HepG2 (cell line): ENCODE data around the gene TAF6. TPM values are rescaled to one million over a fixed set of nuclear protein-coding genes. Genes with fewer than 3 reads are reported as not detected.

Experiments used
- ERF ChIP-seq: IDR thresholded peaks from 2 replicates; pipeline ENCODE4 v1.6.1; 2018; ENCODE audit warnings: missing biosample characterization, missing genetic modification reagents
- FOXA3 ChIP-seq: IDR thresholded peaks from 2 replicates; pipeline ENCODE4 v1.6.1; 2016; ENCODE audit warnings: missing genetic modification reagents, missing compliant biosample characterization
- GZF1 ChIP-seq: sonication (generic); formaldehyde crosslinking; IDR thresholded peaks from 2 replicates; pipeline ENCODE4 v1.5.1; 2020; ENCODE audit warnings: mild to moderate bottlenecking, missing genetic modification reagents
- HMG20B ChIP-seq: conservative IDR thresholded peaks from 2 replicates; pipeline ENCODE4 v1.6.1; 2016; ENCODE audit warnings: missing genetic modification reagents, missing compliant biosample characterization
- IRF2 ChIP-seq: IDR thresholded peaks from 2 replicates; pipeline ENCODE4 v1.6.1; 2018; ENCODE audit warnings: missing genetic modification reagents, missing compliant biosample characterization
- JDP2 ChIP-seq: sonication (generic); formaldehyde crosslinking; IDR thresholded peaks from 2 replicates; pipeline ENCODE4 v1.8.1; 2022; ENCODE audit warnings: missing genetic modification reagents, borderline replicate concordance
- MBNL3 ChIP-seq: fragments of 250-450 bp; sonication (Bioruptor Pico); conservative IDR thresholded peaks from 2 replicates; pipeline ENCODE4 v1.8.0; 2022; ENCODE audit warnings: mild to moderate bottlenecking, inconsistent platforms
- NPAS2 ChIP-seq: sonication (generic); formaldehyde crosslinking; IDR thresholded peaks from 2 replicates; pipeline ENCODE4 v1.8.0; 2022; ENCODE audit warnings: mild to moderate bottlenecking, missing genetic modification reagents, borderline replicate concordance
- PAF1 ChIP-seq: IDR thresholded peaks from 2 replicates; pipeline ENCODE4 v1.6.1; 2016; ENCODE audit warnings: missing genetic modification reagents, missing compliant biosample characterization
- RELA ChIP-seq: sonication (generic); formaldehyde crosslinking; IDR thresholded peaks from 2 replicates; pipeline ENCODE4 v1.4.0; 2020; ENCODE audit warnings: missing genetic modification reagents
- REST ChIP-seq, 2 experiments: IDR thresholded peaks; 2 replicates each; pipeline ENCODE4 v1.6.1; 2011 to 2012; ENCODE audit warnings: low read length in 2 of 2, borderline replicate concordance in 1 of 2, low read depth in 1 of 2, mild to moderate bottlenecking in 1 of 2, moderate library complexity in 1 of 2
- SIN3A ChIP-seq: IDR thresholded peaks from 2 replicates; pipeline ENCODE4 v1.6.1; 2011; ENCODE audit warnings: low read depth, mild to moderate bottlenecking, control low read depth, low read length, borderline replicate concordance
- SNAI1 ChIP-seq: sonication (generic); formaldehyde crosslinking; IDR thresholded peaks from 2 replicates; pipeline ENCODE4 v1.5.0; 2020; ENCODE audit warnings: mild to moderate bottlenecking, missing genetic modification reagents, borderline replicate concordance
- TAF1 ChIP-seq: sonication (generic); formaldehyde crosslinking; IDR thresholded peaks from 2 replicates; pipeline ENCODE4 v1.4.0; 2020; ENCODE audit warnings: missing genetic modification reagents
- TCF12 ChIP-seq, 2 experiments: fragments of 450-650 bp in 1 of 2; sonication (generic) in 1 of 2; formaldehyde crosslinking in 1 of 2; IDR thresholded peaks; 2 replicates each; pipeline versions ENCODE4 v1.6.1 to v1.8.0; 2017 to 2022; ENCODE audit warnings: antibody characterized with exemption in 1 of 2, mild to moderate bottlenecking in 1 of 2, missing genetic modification reagents in 1 of 2, moderate library complexity in 1 of 2
- YEATS2 ChIP-seq: sonication (generic); formaldehyde crosslinking; IDR thresholded peaks from 2 replicates; pipeline ENCODE4 v1.4.0; 2020; ENCODE audit warnings: missing genetic modification reagents, borderline replicate concordance
- ZFY ChIP-seq: sonication (generic); formaldehyde crosslinking; IDR thresholded peaks from 2 replicates; pipeline ENCODE4 v1.4.0; 2020; ENCODE audit warnings: missing genetic modification reagents
- ZMAT3 ChIP-seq: sonication (generic); formaldehyde crosslinking; conservative IDR thresholded peaks from 2 replicates; pipeline ENCODE4 v1.7.0; 2021; ENCODE audit warnings: missing genetic modification reagents
- ZMYM3 ChIP-seq: sonication (generic); formaldehyde crosslinking; IDR thresholded peaks from 2 replicates; pipeline ENCODE4 v1.5.1; 2020; ENCODE audit warnings: mild to moderate bottlenecking, missing genetic modification reagents
- ZNF639 ChIP-seq: conservative IDR thresholded peaks from 2 replicates; pipeline ENCODE4 v1.6.1; 2018; ENCODE audit warnings: missing genetic modification reagents
- ZNF678 ChIP-seq: sonication (generic); formaldehyde crosslinking; IDR thresholded peaks from 2 replicates; pipeline ENCODE4 v1.4.0; 2020; ENCODE audit warnings: mild to moderate bottlenecking, missing genetic modification reagents
- ZNF737 ChIP-seq: sonication (generic); formaldehyde crosslinking; IDR thresholded peaks from 2 replicates; pipeline ENCODE4 v1.5.0; 2020; ENCODE audit warnings: missing genetic modification reagents, mild to moderate bottlenecking, borderline replicate concordance
- ZNF770 ChIP-seq: sonication (generic); formaldehyde crosslinking; IDR thresholded peaks from 2 replicates; pipeline ENCODE4 v1.5.0; 2020; ENCODE audit warnings: mild to moderate bottlenecking, missing genetic modification reagents
- polyA plus RNA-seq, 8 experiments: library from polyadenylated mRNA; depleted of rRNA in 3 of 8; stranded (reverse) in 7 of 8; unstranded in 1 of 8; fragments of >200 nt; fragmentation: Illumina TruSeq in 4 of 8; extraction: Trizol in 4 of 8; gene quantifications; 2 replicates each; pipeline versions ENCODE4 v1.2.1 to v1.2.3, GENCODE V29; 2011 to 2016; ENCODE audit warnings: low read depth in 4 of 8, missing spikeins in 1 of 8, mixed read lengths in 1 of 8; ENCODE audit not compliant: insufficient read depth in 1 of 8
- total RNA-seq, 5 experiments: library from RNA; depleted of rRNA; stranded (reverse); fragments of >200 nt; fragmentation: Illumina TruSeq; extraction: Trizol; gene quantifications; 2 replicates each; pipeline ENCODE4 v1.2.3, GENCODE V29; 2016; ENCODE audit warnings: low read depth in 1 of 5

TAF6 gene
- total and polyA plus RNA-seq, 2 of the 13 experiments (the other 11 are each of a cell fraction or from before 2014, with no cell fraction given) = 12.9 to 18.8 TPM

- 0 out of 4 replicates have a peak, but pooled peaks of 1 of the 2 experiments have one; percentile 26 for TF ChIP-seq REST (IDR thresholded peaks at IDR 0.05; ENCODE audit: borderline replicate concordance in 1 of 2, low read depth in 1 of 2, low read length in 2 of 2)
- TF ChIP-seq PAF1 = no peak
- TF ChIP-seq JDP2 (CRISPR knock-in tag) = no peak; the same call in 1 of the 2 replicates
- no peak for TF ChIP-seq GZF1
- TF ChIP-seq NPAS2 (CRISPR knock-in tag) = no peak
- peak; percentile 95; the same call in 1 of the 2 replicates for TF ChIP-seq YEATS2 (CRISPR knock-in tag)
- TF ChIP-seq ZNF639 (CRISPR knock-in tag) = peak; percentile 98
- peak; percentile 81 for TF ChIP-seq ZNF770 (CRISPR knock-in tag)
- no peak; the same call in 1 of the 2 replicates for TF ChIP-seq SNAI1
- TF ChIP-seq ZMYM3 = peak; percentile 57; the same call in 1 of the 2 replicates
- TF ChIP-seq ERF = peak; percentile 98
- no peak for TF ChIP-seq TCF12 (IDR thresholded peaks at IDR 0.05)
- TF ChIP-seq TCF12 (CRISPR knock-in tag; IDR thresholded peaks at IDR 0.05) = peak; percentile 70; the same call in 1 of the 2 replicates
- peak; percentile 90 for TF ChIP-seq TAF1 (CRISPR knock-in tag)
- TF ChIP-seq HMG20B (CRISPR knock-in tag) = peak; percentile 63; the same call in 1 of the 2 replicates
- TF ChIP-seq MBNL3 (CRISPR knock-in tag) = no peak
- TF ChIP-seq ZNF737 (CRISPR knock-in tag) = no peak
- TF ChIP-seq RELA = 0 out of 2 replicates have a peak, but pooled peaks have one; percentile 83
- TF ChIP-seq FOXA3 = peak; percentile 80
- TF ChIP-seq ZMAT3 (CRISPR knock-in tag) = peak; percentile 91; the same call in 1 of the 2 replicates
- TF ChIP-seq SIN3A = peak; percentile 92; the same call in 1 of the 2 replicates
- no peak for TF ChIP-seq ZNF678
- TF ChIP-seq ZFY (CRISPR knock-in tag) = peak; percentile 96
- TF ChIP-seq IRF2 (CRISPR knock-in tag) = peak; percentile 98
Observed at GRCh38 chr7:100081535-100082102, 37.5 kb downstream of the TAF6 start, which contains the start of gene ZNF3 (continued).
